HG03575 (cell line): ENCODE data around the gene TXNDC2.
"Not testable (repeated sequence)": the region's sequence is repeated elsewhere in the genome, so short reads cannot be mapped to it uniquely, and the experiment has no call there.

Experiments used
- ATAC-seq: cut with Tn5 transposase; IDR thresholded peaks from one replicate; pipeline ENCODE4 v1.9.1; 2021; ENCODE audit not compliant: unreplicated experiment, insufficient number of reproducible peaks, low FRiP score; ENCODE audit errors: extremely low read depth

Gene TXNDC2

GRCh38 chr18:9905401-9905922 is 19.7 kb downstream of the TXNDC2 start:
- no peak for ATAC-seq

- ATAC-seq, result no peak
Observed at GRCh38 chr18:9906481-9906880, 20.7 kb downstream of the TXNDC2 start.

GRCh38 chr18:9907867-9908266 is 22.1 kb downstream of the TXNDC2 start:
- ATAC-seq, result no peak

- ATAC-seq, result no peak
Observed at GRCh38 chr18:9910071-9910470, 24.3 kb downstream of the TXNDC2 start.

- no peak for ATAC-seq
Observed at GRCh38 chr18:9910661-9911060, 24.9 kb downstream of the TXNDC2 start.

- no peak for ATAC-seq
Observed at GRCh38 chr18:9911226-9911625, 25.5 kb downstream of the TXNDC2 start.

- ATAC-seq, result not testable (repeated sequence)
Observed at GRCh38 chr18:9912285-9912684, 26.5 kb downstream of the TXNDC2 start.

GRCh38 chr18:9913151-9913525 is 27.4 kb downstream of the TXNDC2 start:
- ATAC-seq, result no peak

- ATAC-seq, result peak; percentile 70
Observed at GRCh38 chr18:9913526-9914333, 28.0 kb downstream of the TXNDC2 start, which contains the start of gene VAPA. TSS of gene VAPA (plus strand) at chr18:9914016. CDS start at chr18:9914257, 241 bp downstream.

- no peak for ATAC-seq
Observed at GRCh38 chr18:9914334-9914583, 28.5 kb downstream of the TXNDC2 start.

- ATAC-seq, result no peak
Observed at GRCh38 chr18:9914584-9915290, 29.0 kb downstream of the TXNDC2 start.

GRCh38 chr18:9915291-9916076 is 29.7 kb downstream of the TXNDC2 start:
- ATAC-seq, result no peak

GRCh38 chr18:9916077-9916639 is 30.4 kb downstream of the TXNDC2 start:
- ATAC-seq, result no peak

- ATAC-seq, result no peak
Observed at GRCh38 chr18:9916808-9917207, 31.0 kb downstream of the TXNDC2 start.

GRCh38 chr18:9918016-9918680 is 32.4 kb downstream of the TXNDC2 start:
- ATAC-seq, result no peak

- ATAC-seq, result no peak
Observed at GRCh38 chr18:9919564-9920232, 33.9 kb downstream of the TXNDC2 start.

- ATAC-seq, result no peak
Observed at GRCh38 chr18:9922592-9923311, 37.0 kb downstream of the TXNDC2 start.
